NCI-H2196 (cell line): ENCODE results near the gene KLF5.
A peak's percentile ranks its signal among the peaks of the same experiment; 100 is the strongest.
"Not testable (repeated sequence)": the region's sequence is repeated elsewhere in the genome, so short reads cannot be mapped to it uniquely, and the experiment has no call there.

Experiments
- DNase-seq: peaks from one replicate; lab custom pipeline; 2025; ENCODE audit not compliant: unreplicated experiment; lab: John Stamatoyannopoulos, UW

Gene KLF5

DNA sequence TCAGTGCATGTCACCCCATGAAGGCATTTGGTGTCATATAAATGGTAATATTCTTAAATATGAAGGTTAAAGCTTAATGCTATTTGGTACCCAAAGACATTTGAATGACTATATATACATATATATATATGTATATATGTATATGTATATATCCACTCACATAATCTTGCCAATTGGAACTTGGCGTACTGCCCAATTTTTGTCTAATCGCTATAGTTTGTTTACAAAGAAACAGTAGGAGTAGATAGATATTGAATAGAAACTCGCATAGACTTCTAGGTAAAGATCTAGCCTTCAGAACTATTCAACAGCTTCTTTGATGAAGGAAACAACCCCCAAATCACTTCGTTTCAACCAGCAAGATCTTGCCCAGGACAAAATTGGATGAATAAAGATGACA, 24.1 kb downstream of the KLF5 start:
- no peak for DNase-seq

DNA sequence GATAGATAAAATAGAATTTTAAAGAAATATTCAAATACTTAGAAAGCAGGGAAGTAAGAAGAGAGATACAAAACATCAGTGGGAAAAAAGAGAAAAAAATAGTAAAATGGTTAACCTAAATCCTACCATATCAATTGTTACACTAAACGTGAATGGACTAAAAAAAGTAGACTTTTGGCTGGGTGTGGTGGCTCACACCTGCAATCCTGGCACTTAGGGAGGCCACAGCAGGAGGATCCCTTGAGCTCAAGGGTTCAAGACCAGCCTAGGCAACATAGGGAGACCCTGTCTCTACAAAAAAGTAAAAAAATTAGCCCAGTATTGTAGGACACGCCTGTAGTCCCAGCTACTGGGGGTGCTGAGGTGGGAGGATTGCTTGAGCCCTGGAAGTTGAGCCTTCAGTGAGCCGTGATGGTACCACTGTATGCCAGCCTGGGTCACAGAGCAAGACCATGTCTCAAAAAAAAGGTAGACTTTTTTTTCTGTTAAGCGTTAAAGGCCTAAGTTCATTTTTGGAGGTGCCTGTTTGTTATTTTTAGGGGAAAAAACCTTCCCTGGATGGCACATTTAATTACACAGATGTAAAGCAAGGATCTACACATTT, 29.6 kb downstream of the KLF5 start:
- DNase-seq = no peak

GRCh38 chr13:73089213-73089612, 30.4 kb downstream of the KLF5 start:
- no peak for DNase-seq

DNA sequence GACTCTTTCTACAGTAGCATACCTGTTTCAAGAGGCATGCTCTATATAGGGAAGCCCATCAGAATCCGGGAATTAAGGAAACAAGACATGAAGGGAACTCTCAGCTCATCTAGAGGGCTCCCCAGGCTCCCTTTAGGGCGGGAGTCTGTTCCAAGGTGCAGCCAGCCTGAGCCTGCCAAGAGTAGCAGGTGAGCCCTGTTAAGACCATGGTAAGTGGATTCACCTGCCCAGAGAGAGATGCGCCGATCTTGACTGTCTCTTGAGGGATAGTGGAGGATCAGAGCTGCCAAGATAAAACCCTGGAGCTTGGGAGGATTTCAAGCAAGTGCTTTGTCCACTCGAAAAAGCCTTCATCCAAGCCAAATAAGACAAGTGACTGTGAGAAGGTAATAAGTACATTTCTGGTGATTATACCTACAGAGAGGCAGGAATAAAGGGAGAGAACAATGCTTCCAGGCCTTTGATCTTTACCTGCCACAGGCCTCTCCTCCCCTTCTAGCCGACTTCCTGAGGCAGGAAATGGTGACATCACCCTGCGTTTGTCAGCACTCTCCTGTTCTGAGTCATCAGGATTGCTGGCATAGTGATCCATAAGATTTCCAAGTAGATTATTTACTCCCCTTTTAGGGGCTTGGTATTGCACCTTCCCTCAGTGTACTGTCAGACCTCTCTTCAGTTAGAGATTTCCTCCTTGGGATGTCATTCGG, 31.5 kb downstream of the KLF5 start:
- DNase-seq = peak; percentile 42

DNA sequence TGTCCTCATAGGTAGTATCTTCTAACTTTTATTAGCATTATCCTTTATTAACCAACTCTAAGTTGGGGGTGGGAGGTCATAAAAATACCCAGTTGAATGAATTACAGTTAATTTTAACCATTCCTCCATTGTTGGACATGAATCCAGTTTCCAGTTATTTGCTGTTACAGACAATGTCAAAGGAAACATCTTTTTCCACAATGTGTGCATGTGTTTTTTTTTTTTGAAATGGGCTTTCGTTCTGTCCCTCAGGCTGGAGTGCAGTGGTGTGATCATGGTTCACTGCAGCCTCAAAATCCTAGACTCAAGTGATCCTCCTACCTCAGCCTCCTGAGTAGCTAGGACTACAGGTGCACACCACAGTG, 32.0 kb downstream of the KLF5 start:
- DNase-seq = no peak

DNA sequence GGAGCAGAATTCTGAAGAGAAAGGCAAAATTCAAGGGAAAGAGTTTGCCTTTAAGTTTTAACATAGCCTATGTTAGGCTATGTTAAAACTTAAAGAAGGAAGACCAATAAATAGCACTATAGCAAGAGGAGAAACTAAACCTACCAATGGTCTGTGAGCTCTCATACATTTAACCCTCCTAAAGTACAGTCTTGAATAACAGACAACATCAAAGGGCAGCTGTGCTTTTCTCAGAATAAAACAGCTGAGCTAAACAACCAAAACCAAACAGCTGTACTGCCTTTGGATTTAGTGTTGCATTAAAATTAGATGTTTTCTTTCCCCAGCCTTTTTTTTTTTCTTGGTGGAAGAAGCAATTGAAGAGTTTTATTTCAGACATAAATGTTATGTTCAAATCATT, 34.0 kb downstream of the KLF5 start:
- DNase-seq = no peak

- DNase-seq = no peak
Measured at GRCh38 chr13:73096173-73096572, 37.4 kb downstream of the KLF5 start.

GRCh38 chr13:73096638-73097037, 37.8 kb downstream of the KLF5 start:
- DNase-seq = no peak

- not testable (repeated sequence) for DNase-seq
Measured at GRCh38 chr13:73100781-73101180, 42.0 kb downstream of the KLF5 start.

- DNase-seq = no peak
Measured at GRCh38 chr13:73101351-73102007, 42.7 kb downstream of the KLF5 start.

DNA sequence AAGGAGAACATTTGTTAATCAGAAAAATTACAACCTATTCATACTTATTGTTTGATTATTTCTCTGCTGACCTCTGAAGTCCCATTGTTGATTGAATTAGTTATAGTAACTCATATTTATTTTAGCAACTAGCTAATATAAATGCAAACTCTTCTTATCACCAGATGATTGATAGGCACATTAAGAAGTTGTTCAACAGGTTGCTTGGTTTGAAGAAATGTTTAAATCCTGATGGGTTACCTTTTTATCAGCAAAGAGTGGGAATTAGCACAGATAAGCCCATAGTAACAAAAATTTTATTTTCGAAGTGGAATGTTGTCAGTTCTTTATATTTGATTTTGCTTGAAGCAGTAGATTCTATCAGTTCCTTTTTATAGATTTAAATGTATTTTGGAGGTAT, 44.4 kb downstream of the KLF5 start:
- DNase-seq = no peak

GRCh38 chr13:73106513-73107178, 47.8 kb downstream of the KLF5 start:
- no peak for DNase-seq

DNA sequence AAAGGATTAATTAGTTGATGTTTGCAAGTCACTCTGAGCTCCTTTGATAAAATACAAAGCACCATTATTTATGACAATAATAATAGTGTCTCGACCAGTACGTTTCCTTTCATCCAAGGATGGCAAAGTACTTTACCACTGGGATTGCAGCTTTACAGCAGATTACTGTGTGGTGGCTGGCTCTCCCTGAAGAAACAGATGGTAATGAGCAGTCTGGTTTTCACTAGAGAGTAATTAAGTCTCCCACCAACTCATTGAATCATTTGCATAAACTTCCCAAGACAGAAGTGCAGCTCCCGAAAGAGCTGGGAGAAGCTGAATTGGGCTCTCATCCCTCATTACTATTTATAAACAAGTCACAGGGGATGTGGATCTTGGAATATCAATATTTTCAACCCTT, 48.7 kb downstream of the KLF5 start:
- DNase-seq = no peak

DNA sequence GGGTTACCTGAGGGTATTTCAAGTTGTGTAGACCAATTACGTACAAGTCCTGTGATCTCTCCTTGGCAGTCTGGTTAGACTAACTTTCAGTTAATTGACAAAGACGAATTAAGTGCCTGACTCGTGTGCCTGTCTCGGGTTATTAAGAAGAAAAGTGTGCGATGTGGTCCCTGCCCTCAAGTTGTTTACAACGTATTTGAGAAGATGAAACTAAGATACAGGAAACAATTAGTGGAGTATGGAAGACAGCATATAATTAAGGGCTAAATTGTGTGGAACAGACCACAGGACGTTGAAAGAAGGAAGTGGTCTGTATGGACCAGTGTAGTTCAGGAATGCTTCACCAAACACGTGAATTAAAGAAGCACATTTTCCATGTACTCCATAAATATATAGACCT, 49.2 kb downstream of the KLF5 start:
- DNase-seq = no peak

DNA sequence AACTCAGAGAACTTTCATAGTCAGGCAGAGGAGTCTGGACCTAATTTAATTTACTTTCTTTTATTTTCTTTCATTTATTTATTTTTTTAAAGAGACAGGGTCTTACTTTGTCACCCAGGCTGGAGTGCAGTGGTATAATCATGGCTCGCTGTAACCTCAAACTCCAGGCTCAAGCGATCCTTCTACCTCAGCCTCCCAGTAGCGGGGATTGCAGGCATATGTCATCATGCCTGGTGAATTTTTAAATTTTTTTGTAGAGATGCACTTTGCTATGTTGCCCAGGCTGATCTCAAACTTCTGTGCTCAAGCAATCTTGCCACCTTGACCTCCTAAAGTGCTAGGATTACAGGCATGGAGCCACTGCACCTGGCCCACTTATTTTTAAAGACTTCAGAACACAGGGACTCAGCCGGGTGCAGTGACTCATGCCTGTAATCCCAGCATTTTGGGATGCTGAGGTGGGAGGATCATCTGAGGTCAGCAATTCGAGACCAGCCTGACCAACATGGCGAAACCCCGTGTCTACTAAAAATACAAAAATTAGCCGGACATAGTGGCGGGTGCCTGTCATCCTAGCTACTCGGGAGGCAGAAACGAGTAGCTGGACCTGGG, 50.6 kb downstream of the KLF5 start:
- DNase-seq = no peak

DNA sequence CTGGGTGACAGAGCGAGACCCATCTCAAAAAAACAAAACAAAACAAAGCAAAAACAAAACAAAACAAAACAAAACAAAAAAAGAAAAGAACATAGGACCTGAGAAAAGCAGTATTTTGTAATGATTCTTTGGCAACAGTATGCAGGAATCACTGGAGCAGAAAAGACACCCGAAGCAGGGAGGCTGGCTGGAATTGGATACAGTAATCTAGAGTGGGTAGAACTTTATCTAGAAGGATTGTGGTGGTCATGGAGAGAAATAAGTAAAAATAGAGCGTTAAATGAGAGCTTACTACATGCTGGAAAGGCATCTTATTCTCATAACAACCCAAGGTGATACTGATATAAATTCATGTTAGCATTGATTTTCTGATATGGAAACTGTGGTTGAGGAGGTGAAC, 51.2 kb downstream of the KLF5 start:
- DNase-seq = no peak

DNA sequence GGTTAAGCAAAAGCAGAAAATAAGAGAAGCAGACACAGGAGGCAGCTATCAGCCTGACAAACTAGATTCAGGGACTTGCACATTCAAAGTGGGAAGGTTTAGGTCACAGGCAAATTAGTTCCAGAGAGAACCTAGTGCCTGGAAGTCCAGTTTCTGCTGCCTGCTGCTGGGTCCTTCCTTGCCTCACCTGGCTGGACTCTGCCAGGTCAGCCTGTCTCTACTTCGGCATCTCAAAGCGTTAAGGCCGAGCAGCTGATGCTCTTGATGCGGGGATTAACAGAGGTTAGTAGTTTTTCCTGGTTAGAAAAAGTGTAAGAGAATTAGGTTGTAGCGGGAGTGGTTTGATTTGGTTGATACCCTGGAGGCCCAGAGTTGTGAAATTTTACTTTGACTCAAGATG, 52.0 kb downstream of the KLF5 start:
- DNase-seq = no peak

GRCh38 chr13:73111331-73111730, 52.5 kb downstream of the KLF5 start:
- DNase-seq = no peak

DNA sequence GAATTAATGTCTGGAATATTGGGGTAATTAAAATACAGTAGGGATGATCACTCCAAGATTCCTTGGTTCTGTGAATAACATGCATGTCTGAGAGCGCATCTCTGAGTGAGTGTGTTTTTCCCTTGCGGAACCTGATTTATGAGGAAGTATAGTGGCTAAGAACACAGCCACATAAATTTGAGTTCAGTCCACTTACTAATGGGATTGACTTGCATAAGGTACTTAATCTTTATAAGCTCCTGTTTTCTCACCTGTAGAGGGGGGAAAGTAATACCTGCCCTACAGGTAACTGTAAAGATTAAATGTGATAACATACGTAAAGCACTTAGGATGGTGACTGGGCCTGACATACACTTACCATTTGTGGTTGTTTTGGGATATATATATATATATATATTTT, 60.8 kb downstream of the KLF5 start:
- no peak for DNase-seq
